ENCODE results near the gene MYH11.

GRCh38 chr16:15772579-15773293 lies 84.1 kb downstream of the MYH11 start:
- TF ChIP-seq POLR2A (IDR thresholded peaks at IDR 0.05; ENCODE audit: low read length) (no peak), GATA1 (IDR thresholded peaks at IDR 0.05; ENCODE audit: low read depth, low read length) (no peak)
